HL-60 (cell line): Measurements from ENCODE around the gene FGF21.

Experiments
- DNase-seq, 2 experiments: peaks; one replicate each; pipeline ENCODE4 v3.0.0-alpha.2; 2010 to 2020; ENCODE audit warnings: low read depth in 1 of 2, low spot score in 1 of 2
- H3K27ac ChIP-seq: fragments of 250-450 bp; sonication (Bioruptor Pico); replicated peaks from 2 replicates; pipeline ENCODE4 v1.5.1; 2020; ENCODE audit warnings: mild to moderate bottlenecking, moderate library complexity
- H3K27me3 ChIP-seq: fragments of 250-450 bp; sonication (Bioruptor Pico); 2 replicates; pipeline ENCODE4 v1.5.1; 2021; ENCODE audit warnings: mild to moderate bottlenecking, moderate library complexity; ENCODE audit not compliant: insufficient read depth, poor library complexity, severe bottlenecking
- H3K4me3 ChIP-seq: replicated peaks from 2 replicates; pipeline ENCODE4 v1.5.1; 2011; ENCODE audit warnings: mild to moderate bottlenecking, control low read depth, low read length; ENCODE audit not compliant: insufficient read depth
- CTCF ChIP-seq: IDR thresholded peaks from one replicate; pipeline ENCODE4 v1.5.1; 2011; ENCODE audit warnings: low read length, control low read depth, inconsistent platforms; ENCODE audit not compliant: insufficient read depth
- GABPA ChIP-seq: IDR thresholded peaks from 2 replicates; pipeline ENCODE4 v1.6.1; 2012; ENCODE audit warnings: low read depth
- POLR2AphosphoS5 ChIP-seq: IDR thresholded peaks from 2 replicates; pipeline ENCODE4 v1.6.1; 2012; ENCODE audit warnings: low read depth
- REST ChIP-seq: IDR thresholded peaks from 2 replicates; pipeline ENCODE4 v1.6.1; 2012; ENCODE audit warnings: low read depth; ENCODE audit not compliant: insufficient replicate concordance
- SPI1 ChIP-seq: IDR thresholded peaks from 2 replicates; pipeline ENCODE4 v1.6.1; 2012; ENCODE audit warnings: low read depth, mild to moderate bottlenecking, borderline replicate concordance

Gene FGF21

GRCh38 chr19:48728911-48729664 is 26.2 kb upstream of the FGF21 start:
- no peaks in the 10 kb centered on the region for H3K27me3 ChIP-seq
- DNase-seq: no peak
- no peak overlapping the region for H3K4me3 ChIP-seq
- no peak for TF ChIP-seq POLR2AphosphoS5
- TF ChIP-seq SPI1: no peak
- no peak for TF ChIP-seq GABPA
- no peak for TF ChIP-seq CTCF
- no peak for TF ChIP-seq REST
- H3K27ac ChIP-seq: no peak overlapping the region

- no peak for DNase-seq
- Histone ChIP-seq H3K4me3 (no peak overlapping the region), H3K27ac (no peak overlapping the region), H3K27me3 (no peaks in the 10 kb centered on the region)
- TF ChIP-seq GABPA (no peak), REST (no peak), POLR2AphosphoS5 (no peak), SPI1 (no peak), CTCF (no peak)
These were observed 23.9 kb upstream of the FGF21 start for GRCh38 chr19:48731452-48731851.

- TF ChIP-seq REST (no peak), SPI1 (no peak), CTCF (no peak), POLR2AphosphoS5 (no peak), GABPA (no peak)
- Histone ChIP-seq H3K4me3 (no peak overlapping the region), H3K27ac (no peak overlapping the region), H3K27me3 (no peaks in the 10 kb centered on the region)
- DNase-seq: no peak
These were observed 20.7 kb upstream of the FGF21 start for GRCh38 chr19:48734625-48735024.
